Stimulated activated CD4-positive, alpha-beta T cell treated with anti-CD3 and anti-CD28 coated beads, Interleukin-15, amount 100 ng/mL, for 24 hours (primary cell): ENCODE measurements around the gene POLH.
"Not testable (repeated sequence)": the region's sequence is repeated elsewhere in the genome, so short reads cannot be mapped to it uniquely, and the experiment has no call there.

ENCODE experiments used
- DNase-seq: peaks from one replicate; pipeline ENCODE4 v3.0.0-alpha.2; 2020

The POLH gene

DNA sequence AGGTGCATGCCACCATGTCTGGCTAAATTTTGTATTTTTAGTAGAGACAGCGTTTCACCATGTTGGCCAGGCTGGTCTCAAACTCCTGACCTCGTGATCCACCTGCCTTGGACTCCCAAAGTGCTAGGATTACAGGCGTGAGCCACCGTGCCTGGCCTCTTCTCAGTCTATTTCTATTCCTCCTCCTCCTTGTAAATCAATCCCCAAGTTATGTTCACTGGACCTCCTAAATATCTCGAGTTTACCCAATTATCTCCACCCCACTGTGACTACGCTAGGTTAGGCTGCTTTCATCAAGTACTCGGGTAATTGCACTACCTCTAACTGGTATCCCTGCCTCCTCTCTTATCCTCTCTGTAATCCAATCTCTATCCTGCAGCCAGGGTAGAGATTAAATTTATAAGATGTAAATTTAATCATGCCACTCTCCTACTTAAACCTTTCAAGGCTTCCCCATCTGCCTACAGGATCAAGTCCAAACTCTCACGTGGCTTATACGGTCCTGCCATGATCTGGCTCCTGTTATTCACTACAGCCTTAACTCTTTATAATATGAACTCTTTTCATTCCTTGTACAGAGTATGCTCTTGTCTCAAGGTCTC, 58.8 kb downstream of the POLH start:
- no peak for DNase-seq

DNA sequence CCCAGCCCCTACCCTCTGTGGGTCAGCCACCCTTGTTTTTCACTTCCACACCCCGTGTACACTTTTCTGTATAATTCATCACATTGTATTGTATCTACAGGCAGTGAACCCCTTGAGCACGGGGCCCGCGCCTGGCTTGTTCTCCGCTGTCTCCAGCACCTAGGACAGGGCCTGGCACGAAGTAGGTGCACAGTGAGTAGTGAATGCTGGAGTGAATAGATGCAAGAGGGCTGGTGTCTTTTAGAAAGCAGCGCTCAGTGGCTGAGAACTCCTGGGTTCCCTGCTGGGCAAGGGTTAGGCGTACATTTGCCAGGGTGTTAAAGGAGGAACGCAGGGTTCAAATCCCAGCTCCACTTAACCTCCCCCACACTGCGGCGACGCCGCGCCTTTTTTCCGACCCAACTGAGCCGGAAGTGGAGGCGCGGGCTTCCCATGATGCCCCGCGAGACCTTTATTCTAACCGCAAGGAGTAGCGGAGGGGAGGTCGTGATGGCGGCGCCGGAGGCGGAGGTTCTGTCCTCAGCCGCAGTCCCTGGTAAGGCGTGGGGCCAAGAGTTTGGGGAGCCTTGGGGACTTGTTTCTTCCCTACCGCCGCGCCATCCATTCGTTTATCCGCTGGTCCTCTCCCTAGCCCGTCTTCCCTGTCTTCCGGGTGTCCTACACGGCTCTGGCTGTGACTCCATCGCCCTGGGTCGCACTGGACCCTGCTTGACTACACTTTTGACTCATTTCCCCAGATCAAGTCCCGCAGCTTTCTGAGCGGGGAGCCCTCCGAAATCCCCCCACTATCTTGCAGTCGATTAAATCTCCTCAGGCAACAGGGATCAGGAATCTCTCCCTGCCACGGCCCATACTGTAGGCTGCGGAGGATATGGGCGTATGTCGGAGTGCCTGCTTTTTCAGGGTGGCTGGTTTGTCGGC, 59.7 kb downstream of the POLH start, which contains the start of gene MAD2L1BP:
Gene MAD2L1BP (plus strand): TSS at position 454 of the 921 bp plus-strand sequence. CDS start 36 bp downstream, at position 490.
- peak; percentile 92 for DNase-seq

DNA sequence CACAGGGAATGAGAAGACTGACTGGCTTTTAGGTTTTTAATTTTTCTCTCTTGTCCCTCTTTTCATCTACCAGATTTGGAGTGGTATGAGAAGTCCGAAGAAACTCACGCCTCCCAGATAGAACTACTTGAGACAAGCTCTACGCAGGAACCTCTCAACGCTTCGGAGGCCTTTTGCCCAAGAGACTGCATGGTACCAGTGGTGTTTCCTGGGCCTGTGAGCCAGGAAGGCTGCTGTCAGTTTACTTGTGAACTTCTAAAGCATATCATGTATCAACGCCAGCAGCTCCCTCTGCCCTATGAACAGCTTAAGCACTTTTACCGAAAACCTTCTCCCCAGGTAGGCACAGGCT, 60.3 kb downstream of the POLH start:
- peak; percentile 17 for DNase-seq

DNA sequence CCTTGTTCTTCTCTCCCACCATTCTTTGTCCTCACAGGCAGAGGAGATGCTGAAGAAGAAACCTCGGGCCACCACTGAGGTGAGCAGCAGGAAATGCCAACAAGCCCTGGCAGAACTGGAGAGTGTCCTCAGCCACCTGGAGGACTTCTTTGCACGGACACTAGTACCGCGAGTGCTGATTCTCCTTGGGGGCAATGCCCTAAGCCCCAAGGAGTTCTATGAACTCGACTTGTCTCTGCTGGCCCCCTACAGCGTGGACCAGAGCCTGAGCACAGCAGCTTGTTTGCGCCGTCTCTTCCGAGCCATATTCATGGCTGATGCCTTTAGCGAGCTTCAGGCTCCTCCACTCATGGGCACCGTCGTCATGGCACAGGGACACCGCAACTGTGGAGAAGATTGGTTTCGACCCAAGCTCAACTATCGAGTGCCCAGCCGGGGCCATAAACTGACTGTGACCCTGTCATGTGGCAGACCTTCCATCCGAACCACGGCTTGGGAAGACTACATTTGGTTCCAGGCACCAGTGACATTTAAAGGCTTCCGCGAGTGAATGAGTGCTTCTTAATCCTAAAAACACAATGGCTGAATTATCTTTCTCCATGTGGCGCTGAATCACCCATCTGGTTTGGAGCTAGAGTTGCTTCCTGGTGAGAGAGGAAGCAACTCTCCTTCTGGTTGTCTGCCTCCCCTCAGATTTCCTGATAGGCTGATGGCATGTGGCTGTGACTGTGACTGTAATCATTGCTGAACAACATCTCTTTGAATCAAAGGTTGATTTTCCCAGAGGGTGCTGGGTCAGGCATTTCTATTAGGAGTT, 64.2 kb downstream of the POLH start:
- DNase-seq: no peak

DNA sequence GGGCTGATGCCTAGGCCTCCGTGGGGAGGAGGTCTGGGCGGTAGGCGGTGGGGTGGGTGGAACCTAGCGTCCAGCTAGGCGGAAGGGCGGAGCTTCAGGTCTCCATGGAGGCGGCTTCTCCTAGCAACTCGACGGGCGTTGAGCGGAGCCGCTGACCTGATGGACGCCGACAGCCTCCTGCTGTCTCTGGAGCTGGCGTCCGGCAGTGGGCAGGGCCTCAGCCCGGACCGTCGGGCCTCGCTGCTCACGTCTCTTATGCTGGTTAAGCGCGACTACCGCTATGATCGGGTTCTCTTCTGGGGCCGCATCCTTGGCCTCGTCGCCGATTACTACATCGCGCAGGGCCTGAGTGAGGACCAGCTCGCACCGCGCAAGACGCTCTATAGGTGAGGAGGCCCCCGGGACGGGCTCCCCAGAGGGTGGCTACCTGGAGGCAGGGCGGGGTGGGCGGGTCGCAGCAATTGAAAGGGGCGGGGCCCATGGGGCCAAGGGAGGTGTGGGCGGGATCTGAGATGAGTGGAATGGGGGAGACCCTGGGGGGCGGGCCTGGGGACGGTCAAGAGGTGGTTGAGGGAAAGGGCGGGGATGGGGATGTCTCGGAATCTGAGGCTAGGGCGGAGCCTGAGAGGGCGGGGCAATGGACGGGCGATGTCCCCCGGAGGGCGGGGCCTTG, 69.1 kb downstream of the POLH start, which contains the start of gene RSPH9:
Gene RSPH9 (plus strand): TSS at position 97 of the 673 bp plus-strand sequence. CDS start 63 bp downstream, at position 160.
- DNase-seq: peak; percentile 84

DNA sequence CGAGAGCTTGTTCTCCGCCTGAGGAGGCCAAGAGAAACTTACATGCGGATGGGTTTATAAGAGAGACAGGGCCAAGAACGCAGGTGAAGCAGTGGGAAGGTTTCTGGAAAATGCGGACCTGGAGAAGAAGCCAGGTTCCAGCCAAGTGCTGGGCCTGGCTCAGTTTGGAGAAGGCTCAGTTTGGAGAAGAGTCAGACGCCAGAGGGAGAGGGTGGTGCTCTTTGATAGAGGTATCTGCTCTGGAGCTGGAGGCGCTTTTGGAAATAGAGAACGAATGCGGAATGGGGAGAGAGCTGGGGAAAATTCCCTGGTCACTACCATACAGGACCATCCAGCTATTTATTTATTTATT, 69.6 kb downstream of the POLH start:
- no peak for DNase-seq

DNA sequence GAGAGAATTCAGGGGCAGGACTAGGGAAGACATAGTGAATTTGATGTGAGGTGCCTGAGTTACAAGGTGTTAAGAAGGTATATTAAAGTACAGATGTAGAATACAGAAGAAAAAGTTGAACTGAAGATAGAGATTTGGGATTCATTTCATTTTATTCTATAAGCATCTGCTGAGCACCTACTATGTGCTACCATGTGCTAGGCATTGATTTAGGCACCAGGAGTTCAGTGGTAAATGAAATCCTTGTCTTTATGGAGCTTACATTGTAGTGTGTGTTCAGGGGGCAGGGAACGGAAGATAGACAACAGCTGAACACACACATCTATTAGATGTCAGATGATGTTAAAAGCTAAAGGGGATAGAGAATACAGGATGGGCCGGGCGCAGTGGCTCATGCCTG, 71.6 kb downstream of the POLH start:
- no peak for DNase-seq

DNA sequence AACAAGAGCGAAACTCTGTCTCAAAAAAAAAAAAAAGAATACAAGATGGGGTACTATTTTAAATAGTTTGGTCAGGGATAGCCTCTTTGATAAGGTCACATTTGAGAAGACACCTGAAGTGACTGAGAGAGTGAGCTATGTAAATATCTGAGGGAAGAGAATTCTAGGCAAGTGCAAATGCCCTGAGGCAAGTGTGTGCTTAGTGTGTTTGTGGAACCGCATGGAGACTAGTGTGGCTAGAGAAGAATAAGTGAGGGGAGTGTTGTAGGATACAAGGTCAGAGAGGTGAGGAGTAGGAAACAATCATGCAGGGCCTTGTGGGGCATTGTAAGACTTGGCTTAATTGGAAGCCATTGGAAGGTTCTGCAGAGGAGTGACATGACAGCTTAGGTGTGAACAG, 72.3 kb downstream of the POLH start:
- no peak for DNase-seq

DNA sequence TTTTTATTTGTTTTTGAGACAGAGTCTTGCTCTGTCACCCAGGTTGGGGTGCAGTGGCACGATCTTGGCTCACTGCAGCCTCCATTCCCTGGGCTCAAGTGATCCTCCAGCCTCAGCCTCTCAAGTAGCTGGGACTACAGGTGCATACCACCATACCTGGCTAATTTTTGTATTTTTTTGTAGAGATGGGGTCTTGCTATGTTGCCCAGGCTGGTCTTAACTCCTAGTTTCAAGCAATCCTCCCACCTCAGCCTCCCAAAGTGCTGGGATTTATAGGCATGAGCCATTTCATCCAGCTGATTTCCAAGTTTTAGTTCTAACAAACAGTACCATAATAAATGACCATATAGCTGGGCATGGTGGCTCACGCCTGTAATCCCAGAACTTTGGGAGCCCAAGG, 76.8 kb downstream of the POLH start:
- DNase-seq: not testable (repeated sequence)

DNA sequence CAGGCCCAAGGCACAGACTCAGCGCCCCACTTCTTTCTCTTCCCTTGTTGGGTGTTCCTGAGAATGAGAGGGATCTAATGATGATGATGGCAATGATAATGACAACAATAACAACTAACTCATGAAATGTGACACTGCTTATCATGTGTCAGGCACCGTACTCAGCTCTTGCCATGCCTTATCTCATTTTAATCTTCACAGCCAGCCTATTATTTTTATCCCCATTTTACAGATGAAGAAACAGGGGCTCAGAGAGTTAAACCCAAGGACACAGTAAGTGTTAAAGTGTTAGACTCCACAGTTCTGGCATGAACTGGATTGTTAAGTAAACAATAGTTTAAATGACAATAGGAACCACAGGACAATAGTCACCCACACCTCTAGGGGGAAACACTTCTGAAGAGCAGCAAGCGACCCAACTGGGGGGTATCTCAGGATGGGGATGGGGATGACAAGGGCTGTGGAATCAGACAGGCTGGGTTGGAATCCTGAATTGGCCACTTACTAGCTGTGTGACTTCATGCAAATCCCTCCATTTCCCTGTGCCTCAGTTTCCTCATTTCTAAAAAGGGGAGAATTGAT, 81.3 kb downstream of the POLH start:
- no peak for DNase-seq

DNA sequence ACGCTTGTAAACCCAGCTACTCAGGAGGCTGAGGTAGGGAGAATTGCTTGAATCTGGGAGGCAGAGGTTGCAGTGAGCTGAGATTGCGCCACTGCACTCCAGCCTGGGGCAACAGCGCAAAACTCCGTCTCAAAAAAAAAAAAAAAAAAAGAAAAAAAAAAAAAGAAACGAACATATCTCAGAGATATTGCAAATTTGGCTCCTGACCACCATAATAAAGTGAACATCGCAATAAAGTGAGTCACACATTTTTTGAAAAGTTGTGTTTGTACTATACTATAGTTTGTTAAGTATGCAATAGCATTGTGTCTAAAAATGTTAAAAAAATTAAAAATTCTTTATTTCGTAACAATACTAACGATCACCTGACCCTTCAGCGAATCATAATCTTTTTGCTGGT, 82.2 kb downstream of the POLH start:
- DNase-seq: no peak

DNA sequence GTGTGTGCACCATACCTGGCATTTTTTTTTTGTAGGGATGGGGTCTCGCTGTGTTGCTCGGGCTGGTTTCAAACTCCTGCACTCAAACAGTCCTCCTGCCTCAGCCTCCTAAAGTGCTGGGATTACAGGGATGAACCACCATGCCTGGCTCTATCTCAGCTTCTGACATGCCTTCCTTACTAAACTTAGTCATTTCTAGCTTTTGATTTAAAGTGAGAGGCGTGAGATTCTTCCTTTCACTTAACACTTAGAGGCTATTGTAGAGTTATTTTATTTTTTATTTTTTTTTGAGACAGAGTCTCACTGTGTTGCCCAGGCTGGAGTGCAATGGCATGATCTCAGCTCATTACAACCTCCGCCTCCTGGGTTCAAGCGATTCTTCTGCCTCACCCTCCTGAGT, 87.0 kb downstream of the POLH start:
- DNase-seq: not testable (repeated sequence)
